Gastrocnemius medialis (tissue), 4 donors: ENCODE data around the gene TMEM132A.

Source experiments
- CTCF ChIP-seq, 5 experiments: fragments of 450-650 bp in 3 of 5; fragments of 200-600 bp in 2 of 5; sonication (generic) in 2 of 5; IDR thresholded peaks in 4 of 5; conservative IDR thresholded peaks in 1 of 5; 1 replicate in 4 of 5; 2 replicates in 1 of 5; pipeline ENCODE4 v1.5.1; 2016 to 2019; ENCODE audit warnings: antibody characterized with exemption in 5 of 5, mild to moderate bottlenecking in 3 of 5, moderate library complexity in 3 of 5
- POLR2A ChIP-seq, 2 donors: fragments of 450-650 bp; IDR thresholded peaks; one replicate each; pipeline ENCODE4 v1.6.1; 2017; ENCODE audit warnings: antibody characterized with exemption in 2 of 2, mild to moderate bottlenecking in 2 of 2, moderate library complexity in 2 of 2

- TF ChIP-seq CTCF (IDR thresholded peaks at IDR 0.05 in 4 of 5, conservative IDR thresholded peaks at IDR 0.05 in 1 of 5), result no peak
- no peak for TF ChIP-seq POLR2A (IDR thresholded peaks at IDR 0.05)
Measured at GRCh38 chr11:60930394-60930793, 6.1 kb downstream of the TMEM132A start.
